ENCODE results near the gene DNMT3A.

DNA sequence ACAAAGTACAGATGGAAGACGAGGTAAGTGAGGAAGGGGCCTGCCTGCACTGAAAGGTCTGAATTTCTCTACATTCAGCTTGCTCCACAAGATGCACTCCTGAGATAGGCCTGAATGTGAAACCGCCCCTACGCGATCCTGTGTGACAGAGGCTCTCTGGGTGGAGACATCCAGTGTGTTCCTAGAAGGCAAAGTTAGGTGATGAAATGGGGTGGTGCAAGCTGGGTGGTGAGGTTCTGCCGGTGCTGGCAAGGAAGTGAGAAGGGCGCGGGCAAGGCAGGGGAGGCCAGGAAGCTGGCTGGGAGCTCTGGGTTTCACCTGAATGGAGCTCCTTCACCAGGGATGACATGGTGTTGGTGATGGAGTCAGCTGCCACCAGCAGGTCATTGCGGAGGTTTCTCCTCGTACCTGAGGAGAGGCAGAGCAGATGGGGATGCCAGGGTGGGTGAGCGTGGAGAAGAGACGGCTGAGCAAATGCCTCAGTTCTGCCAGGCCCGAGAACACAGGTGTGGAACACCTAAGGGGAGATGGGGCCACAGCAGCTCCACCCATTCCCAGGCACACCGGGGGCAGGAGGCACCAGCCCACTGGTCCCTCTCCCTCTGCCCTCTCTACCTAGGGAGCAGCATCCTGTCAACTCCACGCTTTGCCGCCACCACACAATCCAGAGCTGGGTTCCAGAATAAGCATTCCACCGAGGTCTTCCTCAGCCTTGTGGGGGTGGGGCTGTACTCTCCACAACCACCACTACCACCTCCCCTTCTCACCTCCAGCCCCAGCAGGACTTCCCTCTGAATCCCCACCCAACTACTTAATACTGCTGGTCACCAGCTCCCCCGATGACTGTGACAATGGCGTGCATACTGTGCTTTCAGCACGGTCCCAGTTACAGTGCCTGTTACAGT, 45.5 kb upstream of the DNMT3A start:
- TF ChIP-seq, protein P1, sequence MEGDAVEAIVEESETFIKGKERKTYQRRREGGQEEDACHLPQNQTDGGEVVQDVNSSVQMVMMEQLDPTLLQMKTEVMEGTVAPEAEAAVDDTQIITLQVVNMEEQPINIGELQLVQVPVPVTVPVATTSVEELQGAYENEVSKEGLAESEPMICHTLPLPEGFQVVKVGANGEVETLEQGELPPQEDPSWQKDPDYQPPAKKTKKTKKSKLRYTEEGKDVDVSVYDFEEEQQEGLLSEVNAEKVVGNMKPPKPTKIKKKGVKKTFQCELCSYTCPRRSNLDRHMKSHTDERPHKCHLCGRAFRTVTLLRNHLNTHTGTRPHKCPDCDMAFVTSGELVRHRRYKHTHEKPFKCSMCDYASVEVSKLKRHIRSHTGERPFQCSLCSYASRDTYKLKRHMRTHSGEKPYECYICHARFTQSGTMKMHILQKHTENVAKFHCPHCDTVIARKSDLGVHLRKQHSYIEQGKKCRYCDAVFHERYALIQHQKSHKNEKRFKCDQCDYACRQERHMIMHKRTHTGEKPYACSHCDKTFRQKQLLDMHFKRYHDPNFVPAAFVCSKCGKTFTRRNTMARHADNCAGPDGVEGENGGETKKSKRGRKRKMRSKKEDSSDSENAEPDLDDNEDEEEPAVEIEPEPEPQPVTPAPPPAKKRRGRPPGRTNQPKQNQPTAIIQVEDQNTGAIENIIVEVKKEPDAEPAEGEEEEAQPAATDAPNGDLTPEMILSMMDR (IDR thresholded peaks at IDR 0.05; ENCODE audit: control extremely low read depth in 1 of 3, insufficient read depth in 1 of 3, low read depth in 1 of 3, low read length in 3 of 3), result no peak
- TF ChIP-seq SIX5 (IDR thresholded peaks at IDR 0.05; ENCODE audit: low read depth, low read length) (no peak), MAFK (IDR thresholded peaks at IDR 0.05; ENCODE audit: low read depth, low read length) (no peak), EP300 (IDR thresholded peaks at IDR 0.05; ENCODE audit: borderline replicate concordance in 1 of 2, low read depth in 2 of 2, low read length in 2 of 2) (no peak), POLR2A (IDR thresholded peaks at IDR 0.05; ENCODE audit: control extremely low read depth in 1 of 2, low read depth in 2 of 2, low read length in 2 of 2) (no peak), EZH2 (IDR thresholded peaks at IDR 0.05; ENCODE audit: low read depth, low read length, severe bottlenecking) (no peak), CEBPB (IDR thresholded peaks at IDR 0.05; ENCODE audit: low read depth, low read length) (no peak), RNF2 (IDR thresholded peaks at IDR 0.05; ENCODE audit: borderline replicate concordance, low read depth, low read length, missing control alignments, poor library complexity, severe bottlenecking) (no peak)
